Progenitor cell of endocrine pancreas (in vitro differentiated cells): ENCODE results near the gene SENP5. TPM values are rescaled to one million over a fixed set of nuclear protein-coding genes. Genes with fewer than 3 reads are reported as not detected.
A peak's percentile ranks its signal among the peaks of the same experiment; 100 is the strongest.

Source experiments
- DNase-seq: peaks from one replicate; pipeline ENCODE4 v3.0.0; 2021; ENCODE audit warnings: low spot score; ENCODE audit not compliant: unreplicated experiment
- H3K27ac Mint-ChIP-seq: 2 replicates; pipeline ENCODE4 v1.8.0; 2021; ENCODE audit warnings: mild to moderate bottlenecking, moderate library complexity, mixed read lengths
- H3K27me3 Mint-ChIP-seq: 2 replicates; pipeline ENCODE4 v1.8.0; 2021; ENCODE audit warnings: mixed read lengths
- H3K36me3 Mint-ChIP-seq: 2 replicates; pipeline ENCODE4 v1.8.0; 2022; ENCODE audit warnings: mixed read lengths; ENCODE audit not compliant: insufficient read depth
- H3K4me1 Mint-ChIP-seq: 2 replicates; pipeline ENCODE4 v1.8.0; 2021; ENCODE audit warnings: low read depth, mixed read lengths
- H3K4me3 Mint-ChIP-seq: 2 replicates; pipeline ENCODE4 v1.8.0; 2021; ENCODE audit warnings: low read depth, mild to moderate bottlenecking, moderate library complexity, mixed read lengths
- H3K9me3 Mint-ChIP-seq: 2 replicates; pipeline ENCODE4 v1.8.0; 2021; ENCODE audit warnings: low read depth, mixed read lengths
- total RNA-seq: library from RNA; stranded (reverse); gene quantifications from 2 replicates; pipeline ENCODE4 v1.2.1, GENCODE V29; 2021
- TF ChIP-seq, protein P1 (sequence below): fragments of 200-600 bp; sonication (generic); IDR thresholded peaks from one replicate; pipeline ENCODE4 v1.5.0; 2021; ENCODE audit warnings: antibody characterized with exemption, mild to moderate bottlenecking; ENCODE audit not compliant: unreplicated experiment

The SENP5 gene
- total RNA-seq, 1 donor from 2014 or later, result 41.1 TPM

- Mint-ChIP-seq H3K4me1 (peaks cover 17% of the 10 kb centered on the region), H3K36me3 (peaks cover 5% of the 10 kb centered on the region), H3K9me3 (no peaks in the 10 kb centered on the region), H3K27ac (no peak overlapping the region), H3K27me3 (peaks cover 40% of the 10 kb centered on the region), H3K4me3 (no peak overlapping the region)
- no peak for DNase-seq
- TF ChIP-seq, protein P1, sequence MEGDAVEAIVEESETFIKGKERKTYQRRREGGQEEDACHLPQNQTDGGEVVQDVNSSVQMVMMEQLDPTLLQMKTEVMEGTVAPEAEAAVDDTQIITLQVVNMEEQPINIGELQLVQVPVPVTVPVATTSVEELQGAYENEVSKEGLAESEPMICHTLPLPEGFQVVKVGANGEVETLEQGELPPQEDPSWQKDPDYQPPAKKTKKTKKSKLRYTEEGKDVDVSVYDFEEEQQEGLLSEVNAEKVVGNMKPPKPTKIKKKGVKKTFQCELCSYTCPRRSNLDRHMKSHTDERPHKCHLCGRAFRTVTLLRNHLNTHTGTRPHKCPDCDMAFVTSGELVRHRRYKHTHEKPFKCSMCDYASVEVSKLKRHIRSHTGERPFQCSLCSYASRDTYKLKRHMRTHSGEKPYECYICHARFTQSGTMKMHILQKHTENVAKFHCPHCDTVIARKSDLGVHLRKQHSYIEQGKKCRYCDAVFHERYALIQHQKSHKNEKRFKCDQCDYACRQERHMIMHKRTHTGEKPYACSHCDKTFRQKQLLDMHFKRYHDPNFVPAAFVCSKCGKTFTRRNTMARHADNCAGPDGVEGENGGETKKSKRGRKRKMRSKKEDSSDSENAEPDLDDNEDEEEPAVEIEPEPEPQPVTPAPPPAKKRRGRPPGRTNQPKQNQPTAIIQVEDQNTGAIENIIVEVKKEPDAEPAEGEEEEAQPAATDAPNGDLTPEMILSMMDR, result no peak
Measured at GRCh38 chr3:196965804-196966173, 98.1 kb downstream of the SENP5 start.

- Mint-ChIP-seq H3K27ac (no peak overlapping the region), H3K27me3 (peaks cover 48% of the 10 kb centered on the region), H3K4me1 (peaks cover 14% of the 10 kb centered on the region), H3K36me3 (peaks cover 5% of the 10 kb centered on the region), H3K9me3 (no peaks in the 10 kb centered on the region), H3K4me3 (no peak overlapping the region)
- TF ChIP-seq, protein P1, result no peak
- no peak for DNase-seq
Measured at GRCh38 chr3:196966526-196967401, 99.0 kb downstream of the SENP5 start.

DNA sequence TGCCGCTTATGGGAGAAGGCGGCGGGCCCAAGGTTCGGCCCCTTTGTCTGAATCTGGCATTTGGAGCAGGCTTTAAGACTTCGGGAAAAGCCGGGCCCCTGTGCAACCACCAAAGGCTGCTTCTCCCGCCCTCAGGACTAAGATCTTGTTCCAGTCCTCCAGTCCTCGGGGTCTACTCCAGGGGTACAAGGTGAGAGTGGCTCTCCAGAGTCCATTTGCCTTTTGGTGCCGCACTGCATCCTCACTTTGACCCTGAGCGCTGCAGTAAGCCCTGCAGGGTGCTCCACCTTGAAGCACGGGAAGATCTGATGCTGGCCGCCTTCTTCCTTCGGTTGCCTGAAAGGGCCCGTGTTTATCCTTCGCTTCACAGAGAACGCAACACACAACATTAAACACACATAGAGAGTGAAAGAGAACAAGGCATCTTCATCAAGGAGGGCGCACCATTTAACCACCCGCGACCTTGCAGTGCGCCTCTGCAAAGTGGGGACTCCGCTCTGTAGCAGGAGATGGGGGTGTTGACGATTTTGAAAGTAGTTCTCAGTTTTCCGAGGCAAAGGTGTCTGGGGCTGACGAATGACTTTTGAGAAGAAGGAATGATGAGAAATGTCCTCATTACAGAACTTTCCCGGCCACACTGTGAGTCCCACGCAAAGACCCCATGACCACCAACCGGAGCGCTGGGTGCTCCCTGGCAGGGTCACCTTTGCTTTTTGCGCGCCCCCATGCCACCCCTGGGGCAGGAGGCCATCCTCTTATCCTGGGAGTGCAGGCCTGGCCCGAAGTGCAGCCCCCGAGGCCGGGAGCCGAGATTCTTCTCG, 99.9 kb downstream of the SENP5 start:
- H3K9me3 Mint-ChIP-seq, result no peaks in the 10 kb centered on the region
- peaks cover 48% of the 10 kb centered on the region for H3K27me3 Mint-ChIP-seq
- peaks cover 6% of the 10 kb centered on the region for H3K4me1 Mint-ChIP-seq
- peaks cover 5% of the 10 kb centered on the region for H3K36me3 Mint-ChIP-seq
- no peak overlapping the region for H3K27ac Mint-ChIP-seq
- TF ChIP-seq, protein P1, result no peak
- no peak for DNase-seq
- peak overlapping the region; percentile 65 for H3K4me3 Mint-ChIP-seq

DNA sequence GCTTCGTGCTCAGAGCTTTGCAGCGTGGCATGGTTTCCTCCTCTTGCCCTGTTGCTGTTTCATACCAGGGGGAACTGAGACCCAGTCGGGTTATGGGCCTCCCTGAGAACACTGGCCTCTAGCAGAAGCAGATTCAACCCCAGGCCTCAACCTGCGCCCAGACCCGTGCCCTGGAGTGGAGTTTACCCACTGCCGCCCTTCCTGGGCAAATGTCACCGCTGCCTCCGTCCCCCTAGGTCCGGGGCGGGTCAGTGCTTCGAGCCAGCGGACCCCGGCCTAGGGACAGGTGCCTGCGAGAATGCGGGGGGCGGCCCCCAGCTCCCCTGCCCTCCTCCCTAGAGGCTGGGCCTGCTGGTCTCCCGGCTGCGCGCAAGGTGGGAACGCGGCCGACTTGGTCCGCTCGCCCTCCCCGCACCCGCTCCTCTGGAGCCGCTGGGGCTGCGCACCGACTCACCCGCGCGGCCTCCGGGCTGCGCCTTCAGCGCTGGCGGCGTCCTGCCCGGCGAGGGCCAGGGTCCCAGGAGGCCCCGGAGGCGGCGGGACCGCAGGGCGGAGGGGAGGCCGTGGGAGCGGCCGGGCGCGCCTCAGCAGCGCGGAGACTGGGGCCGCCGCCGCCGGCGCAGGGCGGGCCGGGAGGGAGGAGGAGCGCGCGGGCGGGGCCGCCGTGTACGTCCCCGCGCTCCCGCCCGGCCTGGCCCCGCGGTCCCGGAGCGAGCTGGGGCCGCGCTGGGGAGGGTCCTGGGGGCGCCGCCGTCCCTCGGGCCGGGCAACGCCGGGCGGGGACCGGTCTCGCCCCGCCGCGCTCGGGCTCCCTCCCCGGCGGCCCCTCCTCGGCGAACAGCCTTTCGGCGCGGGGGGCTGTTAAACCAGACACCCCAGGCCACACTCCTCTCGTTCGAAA, 100.8 kb downstream of the SENP5 start, which contains the start of gene PIGZ:
Gene PIGZ (minus strand): TSS at position 601 of the 901 bp plus-strand sequence. CDS start 16,802 bp downstream, outside the sequence.
- peaks cover 48% of the 10 kb centered on the region for H3K27me3 Mint-ChIP-seq
- DNase-seq, result peak; percentile 25
- TF ChIP-seq, protein P1, result no peak

More for the DNA sequence above, 100.8 kb downstream of the SENP5 start, which contains the start of gene PIGZ:
- peaks cover 1% of the 10 kb centered on the region for H3K4me1 Mint-ChIP-seq
- peak within 1 kb of the TSS; percentile 65 for H3K4me3 Mint-ChIP-seq
- H3K36me3 Mint-ChIP-seq, result peaks cover 5% of the 10 kb centered on the region
- no peak within 1 kb of the TSS for H3K27ac Mint-ChIP-seq
- no peaks in the 10 kb centered on the region for H3K9me3 Mint-ChIP-seq
